IPS DF 4.7 (cell line): ENCODE measurements around the gene MYNN.

Experiments used
- DNase-seq: peaks from one replicate; pipeline ENCODE4 v3.0.0-alpha.2; 2013; ENCODE audit warnings: low spot score; ENCODE audit errors: extremely low read depth

MYNN gene

DNA sequence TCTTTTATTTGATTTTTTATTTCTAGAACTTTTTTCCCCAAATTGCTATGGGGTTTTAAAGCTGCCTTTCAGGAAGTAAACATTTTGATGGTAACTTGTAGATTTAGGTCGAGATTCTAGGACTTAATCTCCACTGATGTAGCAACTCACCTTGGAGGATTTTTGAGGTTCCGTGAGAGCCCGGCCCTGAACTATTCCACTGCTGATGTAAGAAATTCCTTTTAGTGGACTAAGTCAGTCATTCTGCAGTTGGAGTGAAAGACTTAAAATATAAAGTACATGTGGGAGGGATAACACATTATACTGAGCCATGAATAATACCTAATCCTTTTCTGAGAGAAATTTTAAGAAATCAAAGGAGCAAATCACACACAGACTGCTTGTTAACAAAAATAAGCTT is 52.1 kb downstream of the MYNN start:
- no peak for DNase-seq

DNA sequence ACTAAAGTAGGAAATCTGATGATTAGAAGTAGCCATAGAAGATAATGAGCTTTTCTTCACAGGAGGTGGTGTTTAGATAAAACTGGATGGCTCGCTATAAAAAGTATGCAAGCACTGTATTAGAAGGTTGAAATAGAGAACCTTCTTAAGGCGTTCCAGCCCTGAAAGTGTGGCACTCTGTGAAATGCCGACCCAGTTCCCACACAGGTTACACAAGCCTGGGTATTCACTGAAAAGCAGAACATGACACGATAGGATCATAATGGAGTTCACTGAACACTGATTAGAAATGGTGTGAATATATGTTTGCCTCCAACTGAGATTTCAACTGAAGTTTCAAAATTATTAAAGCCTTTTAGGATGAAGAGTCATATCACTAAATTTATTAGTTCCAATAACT is 54.5 kb downstream of the MYNN start:
- no peak for DNase-seq

DNA sequence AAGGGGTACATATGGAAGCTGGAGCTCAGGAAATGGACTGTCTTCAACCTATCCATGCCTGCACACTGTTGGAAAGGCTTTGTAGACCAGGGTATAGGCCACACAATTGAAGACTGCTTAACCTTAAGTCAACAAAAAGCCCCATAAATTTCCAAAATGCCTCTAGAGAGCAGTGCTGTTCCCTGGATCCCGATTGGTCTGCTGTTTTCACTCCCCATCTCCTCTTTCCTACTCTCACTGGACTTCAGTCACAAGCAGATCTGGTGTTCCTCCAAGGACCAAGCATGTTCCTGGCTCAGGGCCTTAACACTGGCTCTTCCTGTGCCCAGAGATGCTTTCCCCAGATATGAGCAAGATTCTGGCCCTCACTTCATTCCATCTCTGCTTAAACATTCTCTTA is 62.3 kb downstream of the MYNN start:
- DNase-seq: no peak

DNA sequence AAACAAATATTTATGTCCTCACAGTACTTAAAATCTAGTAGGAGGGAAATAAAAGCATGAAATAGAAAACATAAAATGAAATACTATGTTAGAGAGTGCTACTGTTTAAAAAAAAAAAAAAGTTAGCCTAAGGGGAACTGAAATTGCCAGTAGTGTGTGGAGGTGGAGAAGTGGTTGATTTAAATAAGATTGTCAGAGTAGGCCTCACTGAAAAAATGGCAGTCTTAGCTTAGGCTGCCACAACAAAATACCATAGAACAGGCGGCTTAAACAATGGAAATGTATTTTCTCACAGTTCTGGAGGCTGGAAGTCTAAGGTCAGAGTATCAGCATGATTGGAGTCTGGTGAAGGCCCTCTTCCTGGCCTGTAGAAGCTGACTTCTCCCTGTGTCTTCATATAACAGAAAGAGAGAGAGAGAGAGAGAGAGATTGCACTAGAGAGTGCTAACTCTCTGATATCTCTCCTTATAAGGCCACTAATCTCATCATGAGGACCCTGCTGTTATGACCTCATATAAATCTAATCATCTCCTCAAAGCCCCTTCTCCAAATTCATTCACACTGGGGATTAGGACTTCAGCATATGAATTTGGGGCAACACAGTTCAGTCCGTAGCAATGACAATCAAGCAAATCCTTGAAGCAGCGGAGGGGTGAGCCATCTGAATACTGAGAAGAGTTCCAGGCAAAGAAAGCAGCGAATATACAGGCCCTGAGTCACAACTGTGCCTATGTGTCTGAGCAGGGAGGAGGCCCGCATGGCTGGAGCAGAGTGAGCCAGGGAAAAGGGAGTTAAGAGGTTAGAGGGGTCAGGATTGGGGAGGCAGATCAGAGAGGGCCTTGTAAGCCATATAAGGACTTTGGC is 63.1 kb downstream of the MYNN start:
- DNase-seq: no peak

DNA sequence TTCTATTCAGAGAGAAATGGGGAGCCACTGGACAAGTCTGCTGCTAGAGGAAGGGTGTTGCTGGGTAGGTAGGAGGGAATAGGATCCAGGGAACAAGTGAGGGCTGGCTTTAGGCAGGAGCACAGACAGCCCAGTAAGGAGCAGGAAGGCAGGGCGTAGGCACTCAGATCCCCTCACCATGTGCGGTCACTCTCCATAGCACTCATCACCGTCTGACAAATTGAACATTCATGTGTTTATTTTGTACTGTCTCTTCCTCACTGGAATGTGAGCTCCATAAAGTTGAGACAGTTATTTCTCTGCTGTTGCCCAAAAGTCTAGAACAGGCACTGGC is 63.7 kb downstream of the MYNN start:
- no peak for DNase-seq

DNA sequence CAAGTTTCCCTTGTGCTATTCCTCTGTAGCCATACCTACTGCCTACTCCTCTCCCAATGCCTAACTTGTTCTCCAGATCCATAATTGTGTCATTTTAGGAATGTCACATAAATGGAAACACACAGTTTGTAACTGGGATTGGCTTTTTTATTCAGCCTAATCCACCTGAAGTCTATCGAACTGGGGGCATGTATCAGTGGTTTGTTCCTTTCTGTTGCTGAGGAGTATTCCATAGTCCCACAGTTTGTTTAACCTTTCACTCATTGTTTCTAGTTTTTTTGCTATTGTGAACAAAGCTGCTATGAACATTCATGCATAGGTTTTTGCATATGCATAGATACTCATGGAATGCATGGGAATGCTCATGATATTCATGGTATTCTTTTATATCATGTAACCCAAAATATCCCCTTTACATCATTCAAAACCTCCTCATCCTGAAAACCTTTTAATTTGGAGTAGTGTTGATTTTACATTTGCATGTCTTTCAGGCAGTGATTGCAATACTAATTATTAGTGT is 65.4 kb downstream of the MYNN start:
- no peak for DNase-seq
